Measurements from ENCODE around the gene MAGI1.

The MAGI1 gene

GRCh38 chr3:65807225-65807624 is 231.5 kb downstream of the MAGI1 start:
- no peak for DNase-seq (ENCODE audit: low read depth, low spot score)

GRCh38 chr3:65806600-65806999 is 232.1 kb downstream of the MAGI1 start:
- DNase-seq (ENCODE audit: low read depth, low spot score), result no peak

- DNase-seq (ENCODE audit: low read depth, low spot score), result no peak
These were observed 242.0 kb downstream of the MAGI1 start for GRCh38 chr3:65796676-65797075.

GRCh38 chr3:65795166-65795565 is 243.6 kb downstream of the MAGI1 start:
- no peak for DNase-seq (ENCODE audit: low read depth, low spot score)

- DNase-seq (ENCODE audit: low read depth, low spot score), result no peak
These were observed 245.1 kb downstream of the MAGI1 start for GRCh38 chr3:65793495-65794200.

GRCh38 chr3:65788461-65788860 is 250.3 kb downstream of the MAGI1 start:
- DNase-seq (ENCODE audit: low read depth, low spot score), result no peak

- no peak for DNase-seq (ENCODE audit: low read depth, low spot score)
These were observed 250.9 kb downstream of the MAGI1 start for GRCh38 chr3:65787827-65788226.

- DNase-seq (ENCODE audit: low read depth, low spot score), result no peak
These were observed 251.4 kb downstream of the MAGI1 start for GRCh38 chr3:65787340-65787739.

- no peak for DNase-seq (ENCODE audit: low read depth, low spot score)
These were observed 251.8 kb downstream of the MAGI1 start for GRCh38 chr3:65786890-65787289.

GRCh38 chr3:65785065-65785645 is 253.6 kb downstream of the MAGI1 start:
- DNase-seq (ENCODE audit: low read depth, low spot score), result peak; percentile 76

GRCh38 chr3:65783117-65783516 is 255.6 kb downstream of the MAGI1 start:
- DNase-seq (ENCODE audit: low read depth, low spot score), result no peak

GRCh38 chr3:65781594-65781993 is 257.1 kb downstream of the MAGI1 start:
- no peak for DNase-seq (ENCODE audit: low read depth, low spot score)

GRCh38 chr3:65779390-65779789 is 259.3 kb downstream of the MAGI1 start:
- no peak for DNase-seq (ENCODE audit: low read depth, low spot score)

- peak; percentile 52 for DNase-seq (ENCODE audit: low read depth, low spot score)
These were observed 259.8 kb downstream of the MAGI1 start for GRCh38 chr3:65778968-65779367.

- no peak for DNase-seq (ENCODE audit: low read depth, low spot score)
These were observed 261.7 kb downstream of the MAGI1 start for GRCh38 chr3:65777050-65777449.

GRCh38 chr3:65776494-65776893 is 262.2 kb downstream of the MAGI1 start:
- no peak for DNase-seq (ENCODE audit: low read depth, low spot score)

- DNase-seq (ENCODE audit: low read depth, low spot score), result no peak
These were observed 262.6 kb downstream of the MAGI1 start for GRCh38 chr3:65776081-65776480.

GRCh38 chr3:65772758-65773157 is 266.0 kb downstream of the MAGI1 start:
- DNase-seq (ENCODE audit: low read depth, low spot score), result no peak

- no peak for DNase-seq (ENCODE audit: low read depth, low spot score)
These were observed 271.2 kb downstream of the MAGI1 start for GRCh38 chr3:65767551-65767950.

- no peak for DNase-seq (ENCODE audit: low read depth, low spot score)
These were observed 276.5 kb downstream of the MAGI1 start for GRCh38 chr3:65762235-65762580.

- DNase-seq (ENCODE audit: low read depth, low spot score), result peak; percentile 31
These were observed 277.1 kb downstream of the MAGI1 start for GRCh38 chr3:65761446-65762234.

- DNase-seq (ENCODE audit: low read depth, low spot score), result no peak
These were observed 279.7 kb downstream of the MAGI1 start for GRCh38 chr3:65758876-65759598.

Data from astrocyte of the hippocampus (primary cell).